KOPT-K1 (cell line): ENCODE measurements around the gene TST.

ENCODE experiments used
- H3K27ac ChIP-seq: fragments of 200-600 bp; sonication (generic); 2 replicates; pipeline ENCODE4 v1.5.1; 2016; ENCODE audit warnings: antibody characterized with exemption, mild to moderate bottlenecking, low read depth, low read length; ENCODE audit not compliant: poor library complexity, severe bottlenecking
- H3K36me3 ChIP-seq: fragments of 200-600 bp; sonication (generic); 2 replicates; pipeline ENCODE4 v1.5.1; 2017; ENCODE audit warnings: antibody characterized with exemption, mild to moderate bottlenecking, low read length, moderate library complexity; ENCODE audit not compliant: insufficient read depth
- H3K9me3 ChIP-seq: fragments of 200-600 bp; sonication (generic); 2 replicates; pipeline ENCODE4 v1.5.1; 2017; ENCODE audit warnings: antibody characterized with exemption, low read length, mild to moderate bottlenecking; ENCODE audit not compliant: insufficient read depth, poor library complexity, severe bottlenecking

TST gene

GRCh38 chr22:37045958-37046357 is 26.7 kb upstream of the TST start:
- no peaks in the 10 kb centered on the region for H3K9me3 ChIP-seq
- no peaks in the 10 kb centered on the region for H3K36me3 ChIP-seq
- no peak overlapping the region for H3K27ac ChIP-seq

- Histone ChIP-seq H3K36me3 (no peaks in the 10 kb centered on the region), H3K27ac (no peak overlapping the region), H3K9me3 (no peaks in the 10 kb centered on the region)
These were observed 25.7 kb upstream of the TST start for GRCh38 chr22:37044634-37045625.

- Histone ChIP-seq H3K9me3 (no peaks in the 10 kb centered on the region), H3K36me3 (no peaks in the 10 kb centered on the region), H3K27ac (no peak overlapping the region)
These were observed 24.7 kb upstream of the TST start for GRCh38 chr22:37043828-37044538.

- H3K9me3 ChIP-seq = no peaks in the 10 kb centered on the region
- H3K36me3 ChIP-seq = no peaks in the 10 kb centered on the region
- no peak overlapping the region for H3K27ac ChIP-seq
These were observed 24.1 kb upstream of the TST start for GRCh38 chr22:37043209-37043827.

GRCh38 chr22:37039466-37039865 is 20.2 kb upstream of the TST start:
- Histone ChIP-seq H3K9me3 (no peaks in the 10 kb centered on the region), H3K27ac (no peak overlapping the region), H3K36me3 (no peaks in the 10 kb centered on the region)

GRCh38 chr22:37037669-37038068 is 18.4 kb upstream of the TST start:
- Histone ChIP-seq H3K9me3 (no peaks in the 10 kb centered on the region), H3K27ac (no peak overlapping the region)

GRCh38 chr22:37036655-37037377 is 17.6 kb upstream of the TST start:
- H3K36me3 ChIP-seq = no peaks in the 10 kb centered on the region
- no peaks in the 10 kb centered on the region for H3K9me3 ChIP-seq
- no peak overlapping the region for H3K27ac ChIP-seq

More at GRCh38 chr22:37037669-37038068, 18.4 kb upstream of the TST start:
- no peaks in the 10 kb centered on the region for H3K36me3 ChIP-seq

- Histone ChIP-seq H3K9me3 (no peaks in the 10 kb centered on the region), H3K27ac (no peak overlapping the region), H3K36me3 (no peaks in the 10 kb centered on the region)
These were observed 14.6 kb upstream of the TST start for GRCh38 chr22:37033605-37034430.

GRCh38 chr22:37032535-37033460 is 13.6 kb upstream of the TST start:
- H3K36me3 ChIP-seq = no peaks in the 10 kb centered on the region
- no peaks in the 10 kb centered on the region for H3K9me3 ChIP-seq
- no peak overlapping the region for H3K27ac ChIP-seq

GRCh38 chr22:37032134-37032534 is 12.9 kb upstream of the TST start:
- Histone ChIP-seq H3K27ac (no peak overlapping the region), H3K36me3 (no peaks in the 10 kb centered on the region), H3K9me3 (no peaks in the 10 kb centered on the region)

- H3K27ac ChIP-seq = no peak overlapping the region
- H3K36me3 ChIP-seq = no peaks in the 10 kb centered on the region
These were observed 11.5 kb upstream of the TST start for GRCh38 chr22:37030560-37031281.

GRCh38 chr22:37028692-37029674 is 9.7 kb upstream of the TST start:
- no peaks in the 10 kb centered on the region for H3K9me3 ChIP-seq
- no peaks in the 10 kb centered on the region for H3K36me3 ChIP-seq
- no peak overlapping the region for H3K27ac ChIP-seq

More at GRCh38 chr22:37030560-37031281, 11.5 kb upstream of the TST start:
- H3K9me3 ChIP-seq = no peaks in the 10 kb centered on the region
